Bladder microvascular endothelial cell (primary cell): ENCODE results near the gene FITM1. TPM values are rescaled to one million over a fixed set of nuclear protein-coding genes. Genes with fewer than 3 reads are reported as not detected.

Source experiments
- total RNA-seq: library from RNA; depleted of rRNA; stranded (reverse); fragments of >200 nt; gene quantifications from 2 replicates; pipeline ENCODE4 v1.2.3, GENCODE V29; 2014

FITM1 gene
- 0.13 TPM in 1 of 2 replicates, not detected in the other for total RNA-seq

GRCh38 chr14:24130380-24130716, at the start of gene FITM1:
Gene FITM1, plus strand, starts transcription at chr14:24130659. Its CDS starts 905 bp downstream, at chr14:24131564.

GRCh38 chr14:24093901-24094840, 36.3 kb upstream of the FITM1 start, which contains the start of gene PCK2:
Gene PCK2, plus strand, starts transcription at chr14:24094311. Its CDS starts 95 bp downstream, at chr14:24094406.

GRCh38 chr14:24114532-24115421, 15.7 kb upstream of the FITM1 start, which contains the start of the genes DCAF11 and NRL:
Gene DCAF11, plus strand, starts transcription at chr14:24114777. Its CDS starts 818 bp downstream, at chr14:24115595.
Gene NRL, minus strand, starts transcription at chr14:24114949. Its CDS starts 32,101 bp downstream, at chr14:24082848.

GRCh38 chr14:24135834-24136683, 5.6 kb downstream of the FITM1 start, which contains the start of gene PSME1:
Gene PSME1, plus strand, starts transcription at chr14:24136194. Its CDS starts 69 bp downstream, at chr14:24136263.

GRCh38 chr14:24141097-24141880, 10.8 kb downstream of the FITM1 start, which contains the start of gene EMC9:
Gene EMC9, minus strand, starts transcription at chr14:24141591. Its CDS starts 287 bp downstream, at chr14:24141304.

GRCh38 chr14:24146453-24146977, 16.1 kb downstream of the FITM1 start, which contains the start of gene PSME2:
Gene PSME2, minus strand, starts transcription at chr14:24146610. Its CDS starts 29 bp downstream, at chr14:24146581.

GRCh38 chr14:24146978-24147760, 16.7 kb downstream of the FITM1 start, which contains the start of gene RNF31:
Gene RNF31, plus strand, starts transcription at chr14:24147498. Its CDS starts 201 bp downstream, at chr14:24147699.

GRCh38 chr14:24160850-24161804, 30.7 kb downstream of the FITM1 start, which contains the start of gene IRF9:
Gene IRF9, plus strand, starts transcription at chr14:24161265. Its CDS starts 880 bp downstream, at chr14:24162145.

GRCh38 chr14:24171422-24172260, 41.2 kb downstream of the FITM1 start, which contains the start of gene REC8:
Gene REC8, plus strand, starts transcription at chr14:24172080. Its CDS starts 473 bp downstream, at chr14:24172553.

Other genes with a start within 250 kb of the FITM1 start
- 39.0 and 58.4 TPM in 2 replicates for gene DHRS4, start 176.9 kb upstream of the FITM1 start, total RNA-seq
- gene DHRS4L2, start 141.7 kb upstream of the FITM1 start, total RNA-seq, result 11.6 and 15.7 TPM in 2 replicates
- not detected in 2 replicates for gene CARMIL3, start 78.7 kb upstream of the FITM1 start, total RNA-seq
- gene CPNE6, start 59.1 kb upstream of the FITM1 start, total RNA-seq, result not detected in 2 replicates
- gene PCK2, start 36.3 kb upstream of the FITM1 start, total RNA-seq, result 4.4 and 9.4 TPM in 2 replicates
- gene DCAF11, start 15.9 kb upstream of the FITM1 start, total RNA-seq, result 58.8 and 60.2 TPM in 2 replicates
- 0.82 and 0.97 TPM in 2 replicates for gene NRL, start 15.7 kb upstream of the FITM1 start, total RNA-seq
- 118 and 158 TPM in 2 replicates for gene PSME1, start 5.5 kb downstream of the FITM1 start, total RNA-seq
- 17.6 and 28.3 TPM in 2 replicates for gene EMC9, start 10.9 kb downstream of the FITM1 start, total RNA-seq
- 124 and 147 TPM in 2 replicates for gene PSME2, start 16.0 kb downstream of the FITM1 start, total RNA-seq
- 37.1 and 38.4 TPM in 2 replicates for gene RNF31, start 16.8 kb downstream of the FITM1 start, total RNA-seq
- gene IRF9, start 30.6 kb downstream of the FITM1 start, total RNA-seq, result 55.4 and 72.4 TPM in 2 replicates
- gene REC8, start 41.4 kb downstream of the FITM1 start, total RNA-seq, result 2.3 and 2.5 TPM in 2 replicates
- 22.2 and 46.8 TPM in 2 replicates for gene IPO4, start 58.2 kb downstream of the FITM1 start, total RNA-seq
- 30.3 and 60.7 TPM in 2 replicates for gene TM9SF1, start 64.8 kb downstream of the FITM1 start, total RNA-seq
- gene TSSK4, start 75.0 kb downstream of the FITM1 start, total RNA-seq, result not detected in 2 replicates
- gene CHMP4A, start 82.8 kb downstream of the FITM1 start, total RNA-seq, result 13.4 and 38.1 TPM in 2 replicates
- gene MDP1, start 85.4 kb downstream of the FITM1 start, total RNA-seq, result 6.3 and 7.7 TPM in 2 replicates
- 259 and 308 TPM in 2 replicates for gene NEDD8, start 101.7 kb downstream of the FITM1 start, total RNA-seq
- 97.6 and 118 TPM in 2 replicates for gene GMPR2, start 102.3 kb downstream of the FITM1 start, total RNA-seq
- gene TINF2, start 112.0 kb downstream of the FITM1 start, total RNA-seq, result 41.1 and 55.2 TPM in 2 replicates
- 0.32 and 1.6 TPM in 2 replicates for gene TGM1, start 132.5 kb downstream of the FITM1 start, total RNA-seq
- 16.0 and 27.5 TPM in 2 replicates for gene RABGGTA, start 140.9 kb downstream of the FITM1 start, total RNA-seq
- gene DHRS1, start 169.1 kb downstream of the FITM1 start, total RNA-seq, result 6.9 and 10.8 TPM in 2 replicates
- 18.5 and 29.8 TPM in 2 replicates for gene NOP9, start 169.2 kb downstream of the FITM1 start, total RNA-seq
- 3.7 and 3.8 TPM in 2 replicates for gene CIDEB, start 177.3 kb downstream of the FITM1 start, total RNA-seq
- 2.6 and 5.0 TPM in 2 replicates for gene LTB4R2, start 179.5 kb downstream of the FITM1 start, total RNA-seq
- gene LTB4R, start 180.8 kb downstream of the FITM1 start, total RNA-seq, result 2.4 and 4.2 TPM in 2 replicates
- 61.5 and 89.6 TPM in 2 replicates for gene ADCY4, start 204.4 kb downstream of the FITM1 start, total RNA-seq
- 4.9 TPM in 2 replicates for gene RIPK3, start 209.3 kb downstream of the FITM1 start, total RNA-seq
- gene NFATC4, start 237.5 kb downstream of the FITM1 start, total RNA-seq, result 3.2 and 7.4 TPM in 2 replicates